HG02938 (cell line): ENCODE data around the gene EPHB6.

Experiments used
- ATAC-seq: cut with Tn5 transposase; IDR thresholded peaks from one replicate; pipeline ENCODE4 v1.9.1; 2021; ENCODE audit warnings: mild to moderate bottlenecking, moderate library complexity; ENCODE audit not compliant: unreplicated experiment

EPHB6 gene

GRCh38 chr7:142876236-142876960 lies 21.5 kb downstream of the EPHB6 start:
- no peak for ATAC-seq

GRCh38 chr7:142876991-142877910 lies 22.4 kb downstream of the EPHB6 start:
- ATAC-seq: no peak

- no peak for ATAC-seq
These were observed 23.4 kb downstream of the EPHB6 start for GRCh38 chr7:142878315-142878714.

GRCh38 chr7:142879060-142879459 lies 24.2 kb downstream of the EPHB6 start:
- ATAC-seq: no peak

- ATAC-seq: peak; percentile 80
These were observed 26.1 kb downstream of the EPHB6 start for GRCh38 chr7:142880876-142881505.

GRCh38 chr7:142881586-142882337 lies 26.9 kb downstream of the EPHB6 start:
- no peak for ATAC-seq

GRCh38 chr7:142882338-142882678 lies 27.4 kb downstream of the EPHB6 start:
- no peak for ATAC-seq

- ATAC-seq: no peak
These were observed 28.3 kb downstream of the EPHB6 start for GRCh38 chr7:142883145-142883544.

- ATAC-seq: no peak
These were observed 28.9 kb downstream of the EPHB6 start for GRCh38 chr7:142883571-142884285.

- no peak for ATAC-seq
These were observed 29.4 kb downstream of the EPHB6 start for GRCh38 chr7:142884286-142884640.

GRCh38 chr7:142885311-142886230 lies 30.7 kb downstream of the EPHB6 start, which contains the start of gene TRPV6:
TRPV6 (minus strand) TSS chr7:142885745.
- ATAC-seq: no peak

GRCh38 chr7:142886866-142887265 lies 32.0 kb downstream of the EPHB6 start:
- no peak for ATAC-seq

GRCh38 chr7:142887282-142888015 lies 32.6 kb downstream of the EPHB6 start:
- ATAC-seq: no peak

GRCh38 chr7:142889816-142890215 lies 34.9 kb downstream of the EPHB6 start:
- no peak for ATAC-seq

GRCh38 chr7:142890874-142891485 lies 36.1 kb downstream of the EPHB6 start:
- no peak for ATAC-seq

- no peak for ATAC-seq
These were observed 36.7 kb downstream of the EPHB6 start for GRCh38 chr7:142891490-142892082.

- ATAC-seq: no peak
These were observed 38.1 kb downstream of the EPHB6 start for GRCh38 chr7:142892951-142893350.
